PC-3 (cell line): ENCODE results near the gene TELO2. TPM values are rescaled to one million over a fixed set of nuclear protein-coding genes. Genes with fewer than 3 reads are reported as not detected.

Experiments
- ATAC-seq: fragments of 200-7000 bp; cut with Tn5 transposase; 2 replicates; pipeline ENCODE4 v1.9.1; 2020; ENCODE audit warnings: mild to moderate bottlenecking, moderate library complexity
- BruUV-seq: library from RNA; stranded (reverse); fragments of 400-500 nt; replicated peaks from 2 replicates; lab custom pipeline; 2021; lab: Mats Ljungman, UMichigan
- CTCF ChIA-PET: fragments of 300-600 bp; sonication (Branson Sonifier 250); formaldehyde crosslinking; loops from one replicate; lab custom pipeline; 2022; ENCODE audit warnings: antibody characterized with exemption; lab: Charles Lee
- POLR2A ChIA-PET: fragments of 300-600 bp; sonication (Branson Sonifier 250); formaldehyde crosslinking; loops from one replicate; lab custom pipeline; 2022; ENCODE audit warnings: antibody characterized with exemption; ENCODE audit not compliant: unreplicated experiment; lab: Charles Lee
- DNase-seq: peaks from one replicate; pipeline ENCODE4 v3.0.0-alpha.2; 2015
- H2AFZ ChIP-seq: fragments of 300-600 bp; sonication (generic); 2 replicates; pipeline ENCODE4 v1.6.0; 2016; ENCODE audit warnings: antibody characterized with exemption, low read length
- H3F3A ChIP-seq: fragments of 300-600 bp; sonication (generic); one replicate; pipeline ENCODE4 v1.6.0; 2017; ENCODE audit warnings: antibody characterized with exemption, low read length, control low read depth, mild to moderate bottlenecking; ENCODE audit not compliant: unreplicated experiment
- H3K27ac ChIP-seq: fragments of 300-600 bp; sonication (generic); 2 replicates; pipeline ENCODE4 v1.5.1; 2016; ENCODE audit warnings: mild to moderate bottlenecking, low read length
- H3K27me3 ChIP-seq: fragments of 300-600 bp; sonication (generic); 2 replicates; pipeline ENCODE4 v1.6.1; 2016; ENCODE audit warnings: low read length, mixed read lengths
- H3K36me3 ChIP-seq: fragments of 300-600 bp; sonication (generic); 2 replicates; pipeline ENCODE4 v1.6.1; 2016; ENCODE audit warnings: low read depth, mixed run types, low read length, mixed read lengths
- H3K4me1 ChIP-seq: fragments of 300-600 bp; sonication (generic); 2 replicates; pipeline ENCODE4 v1.5.1; 2016; ENCODE audit warnings: low read length; ENCODE audit not compliant: insufficient read depth
- H3K4me2 ChIP-seq: fragments of 300-600 bp; sonication (generic); 2 replicates; pipeline ENCODE4 v1.6.0; 2016; ENCODE audit warnings: low read length
- H3K4me3 ChIP-seq: fragments of 300-600 bp; sonication (generic); 2 replicates; pipeline ENCODE4 v1.5.1; 2016; ENCODE audit warnings: mild to moderate bottlenecking, low read length, mixed read lengths
- H3K79me2 ChIP-seq: fragments of 300-600 bp; sonication (generic); 2 replicates; pipeline ENCODE4 v1.6.1; 2017; ENCODE audit warnings: low read length, mixed read lengths
- H3K9ac ChIP-seq: fragments of 300-600 bp; sonication (generic); 2 replicates; pipeline ENCODE4 v1.6.0; 2016; ENCODE audit warnings: mild to moderate bottlenecking, low read length
- H3K9me2 ChIP-seq: fragments of 300-600 bp; sonication (generic); replicated peaks from 2 replicates; pipeline ENCODE4 v1.6.1; 2016; ENCODE audit warnings: mixed run types, low read length, mixed read lengths
- H3K9me3 ChIP-seq: fragments of 300-600 bp; sonication (generic); 2 replicates; pipeline ENCODE4 v1.6.1; 2016; ENCODE audit warnings: low read length, mixed read lengths
- H4K20me1 ChIP-seq: fragments of 300-600 bp; sonication (generic); 2 replicates; pipeline ENCODE4 v1.6.1; 2016; ENCODE audit warnings: low read length, mixed read lengths
- EZH2 ChIP-seq: fragments of 300-600 bp; sonication (generic); IDR thresholded peaks from one replicate; pipeline ENCODE4 v1.6.1; 2017; ENCODE audit warnings: antibody characterized with exemption, mild to moderate bottlenecking, low read length; ENCODE audit not compliant: unreplicated experiment
- EZH2phosphoT487 ChIP-seq: fragments of 300-600 bp; sonication (generic); IDR thresholded peaks from 2 replicates; pipeline ENCODE4 v1.6.1; 2018; ENCODE audit warnings: mild to moderate bottlenecking, antibody characterized with exemption, low read length, borderline replicate concordance
- intact Hi-C: fragments of 100-400 bp; cut with micrococcal nuclease; formaldehyde crosslinking; loops from 2 replicates; pipeline ENCODE4 v1.9.0; 2023
- total RNA-seq: library from RNA; depleted of rRNA; stranded (reverse); fragments of >200 nt; gene quantifications from 2 replicates; pipeline ENCODE4 v1.2.3, GENCODE V29; 2014
- TF ChIP-seq, protein P1 (sequence below): fragments of 300-600 bp; sonication (generic); conservative IDR thresholded peaks from 2 replicates; pipeline ENCODE4 v1.5.1; 2017; ENCODE audit warnings: antibody characterized with exemption, low read depth, mild to moderate bottlenecking, low read length

Gene TELO2
- total RNA-seq, 1 experiment from 2014 or later, result 37.8 TPM

DNA sequence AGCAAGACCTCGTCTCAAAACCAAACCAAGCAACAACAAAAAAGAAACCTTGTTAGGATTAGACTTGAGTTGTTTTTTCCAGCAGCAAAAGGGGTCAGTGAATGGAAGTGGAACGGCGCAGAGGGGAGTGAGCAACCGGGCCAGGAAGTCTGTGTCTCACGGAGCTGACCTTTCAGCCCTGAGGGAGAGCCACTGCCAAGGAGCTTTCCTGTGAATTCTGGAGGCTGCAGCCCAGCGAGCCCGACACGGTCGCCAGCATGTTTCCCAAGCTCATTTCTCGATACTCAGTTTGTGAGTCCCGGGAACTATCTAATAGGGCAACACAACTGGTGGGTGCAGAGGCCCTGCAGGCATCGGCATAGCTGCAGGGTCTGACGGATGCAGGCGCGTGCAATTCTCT, 19.6 kb downstream of the TELO2 start:
- H3K9me2 ChIP-seq, result no peaks in the 10 kb centered on the region
- intact Hi-C loops, result no loop called here
- H3F3A ChIP-seq, result no peaks in the 10 kb centered on the region
- no peaks in the 10 kb centered on the region for H3K9me3 ChIP-seq
- H4K20me1 ChIP-seq, result no peaks in the 10 kb centered on the region
- no peaks in the 10 kb centered on the region for H3K4me1 ChIP-seq
- no peak overlapping the region for H3K4me3 ChIP-seq
- H3K27me3 ChIP-seq, result no peaks in the 10 kb centered on the region
- H3K79me2 ChIP-seq, result no peaks in the 10 kb centered on the region
- no peak overlapping the region for H3K27ac ChIP-seq
- H3K9ac ChIP-seq, result no peak overlapping the region
- POLR2A ChIA-PET, result no interaction called here
- H3K36me3 ChIP-seq, result no peaks in the 10 kb centered on the region
- H2AFZ ChIP-seq, result no peak overlapping the region
- no peak for ATAC-seq
- CTCF ChIA-PET, result no interaction called here
- no peak overlapping the region for H3K4me2 ChIP-seq
- no peak for DNase-seq
- no TSS peak for BruUV-seq
- TF ChIP-seq EZH2phosphoT487, result no peak

DNA sequence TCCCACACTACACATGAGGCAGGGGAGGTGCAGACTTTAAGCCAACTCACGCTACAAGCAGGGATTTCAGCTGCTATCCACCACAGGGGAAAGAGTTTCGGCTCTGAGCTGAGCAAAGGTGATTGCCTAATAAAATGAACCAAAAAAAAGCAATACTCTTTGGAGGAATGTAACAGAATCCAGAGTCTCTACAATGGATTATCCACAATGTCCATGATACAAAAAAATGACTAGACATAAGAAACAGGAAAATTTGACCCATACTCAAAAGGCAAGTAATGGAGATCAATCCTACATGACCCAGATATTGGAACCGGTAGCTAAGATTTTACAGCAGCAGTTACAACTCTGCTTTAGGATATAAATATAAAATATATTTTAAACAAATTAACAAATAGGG, 21.3 kb downstream of the TELO2 start:
- Histone ChIP-seq H3K4me3 (no peak overlapping the region), H3K27ac (no peak overlapping the region), H3F3A (no peaks in the 10 kb centered on the region), H2AFZ (no peak overlapping the region), H3K36me3 (no peaks in the 10 kb centered on the region), H3K9me2 (no peaks in the 10 kb centered on the region), H3K9ac (no peak overlapping the region), H3K4me1 (no peaks in the 10 kb centered on the region), H3K9me3 (no peaks in the 10 kb centered on the region), H3K4me2 (no peak overlapping the region), H3K27me3 (no peaks in the 10 kb centered on the region), H3K79me2 (no peaks in the 10 kb centered on the region), H4K20me1 (no peaks in the 10 kb centered on the region)
- TF ChIP-seq EZH2phosphoT487 (no peak), EZH2 (no peak)
- TF ChIP-seq, protein P1, sequence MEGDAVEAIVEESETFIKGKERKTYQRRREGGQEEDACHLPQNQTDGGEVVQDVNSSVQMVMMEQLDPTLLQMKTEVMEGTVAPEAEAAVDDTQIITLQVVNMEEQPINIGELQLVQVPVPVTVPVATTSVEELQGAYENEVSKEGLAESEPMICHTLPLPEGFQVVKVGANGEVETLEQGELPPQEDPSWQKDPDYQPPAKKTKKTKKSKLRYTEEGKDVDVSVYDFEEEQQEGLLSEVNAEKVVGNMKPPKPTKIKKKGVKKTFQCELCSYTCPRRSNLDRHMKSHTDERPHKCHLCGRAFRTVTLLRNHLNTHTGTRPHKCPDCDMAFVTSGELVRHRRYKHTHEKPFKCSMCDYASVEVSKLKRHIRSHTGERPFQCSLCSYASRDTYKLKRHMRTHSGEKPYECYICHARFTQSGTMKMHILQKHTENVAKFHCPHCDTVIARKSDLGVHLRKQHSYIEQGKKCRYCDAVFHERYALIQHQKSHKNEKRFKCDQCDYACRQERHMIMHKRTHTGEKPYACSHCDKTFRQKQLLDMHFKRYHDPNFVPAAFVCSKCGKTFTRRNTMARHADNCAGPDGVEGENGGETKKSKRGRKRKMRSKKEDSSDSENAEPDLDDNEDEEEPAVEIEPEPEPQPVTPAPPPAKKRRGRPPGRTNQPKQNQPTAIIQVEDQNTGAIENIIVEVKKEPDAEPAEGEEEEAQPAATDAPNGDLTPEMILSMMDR, result no peak
- DNase-seq (no peak), ATAC-seq (no peak)
- ChIA-PET POLR2A (no interaction called here), CTCF (no interaction called here)
- intact Hi-C loops, result no loop called here
- no TSS peak for BruUV-seq

DNA sequence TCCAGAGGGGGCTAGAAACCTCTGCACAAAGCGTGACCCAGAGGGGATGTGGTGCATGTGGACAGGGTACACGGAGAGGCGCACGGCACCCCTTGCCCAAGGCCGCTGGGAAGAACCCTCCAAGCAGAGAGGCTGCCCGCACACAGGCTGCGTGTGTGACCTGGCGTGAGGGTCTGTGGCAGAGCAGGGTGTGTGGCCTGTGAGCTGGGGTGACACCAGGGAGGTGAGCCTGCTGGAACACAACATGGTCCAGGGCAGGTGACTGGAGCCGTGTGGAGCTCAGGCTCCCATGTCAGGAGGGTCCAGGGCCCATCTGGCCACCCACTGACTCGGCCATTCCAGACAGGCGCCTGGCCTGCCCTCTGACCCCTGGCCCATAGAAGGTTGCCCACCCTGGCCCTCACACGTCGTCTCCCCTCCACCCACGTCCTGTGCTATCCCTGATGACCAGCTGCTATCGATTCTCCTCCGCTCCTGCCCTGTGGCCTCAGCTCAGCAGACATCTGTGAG, 25.5 kb downstream of the TELO2 start:
- ATAC-seq (no peak), DNase-seq (no peak)
- Histone ChIP-seq H3K9me3 (no peaks in the 10 kb centered on the region), H3K36me3 (no peaks in the 10 kb centered on the region), H3K9me2 (no peaks in the 10 kb centered on the region), H3K4me3 (no peak overlapping the region), H3K4me1 (no peaks in the 10 kb centered on the region), H3F3A (no peaks in the 10 kb centered on the region), H3K79me2 (no peaks in the 10 kb centered on the region), H3K4me2 (no peak overlapping the region), H3K9ac (no peak overlapping the region), H3K27me3 (no peaks in the 10 kb centered on the region), H2AFZ (no peak overlapping the region), H4K20me1 (no peaks in the 10 kb centered on the region), H3K27ac (no peak overlapping the region)
- BruUV-seq, result no TSS peak
- intact Hi-C loops, result no loop called here
- no peak for TF ChIP-seq EZH2phosphoT487
- TF ChIP-seq EZH2, result no peak
- TF ChIP-seq, protein P1, result no peak
- CTCF ChIA-PET, result no interaction called here
- POLR2A ChIA-PET, result no interaction called here
